HepG2 (cell line): ENCODE measurements around the gene CALHM5. TPM values are rescaled to one million over a fixed set of nuclear protein-coding genes. Genes with fewer than 3 reads are reported as not detected.

Experiments used
- ATAC-seq: fragments of 200-7000 bp; cut with Tn5 transposase; 3 replicates; pipeline ENCODE4 v1.9.1; 2020; ENCODE audit warnings: mild to moderate bottlenecking, moderate library complexity
- BruUV-seq: library from RNA; stranded (reverse); fragments of 400-500 nt; replicated peaks from 2 replicates; lab custom pipeline; 2021; lab: Mats Ljungman, UMichigan
- CTCF ChIA-PET: fragments of 300-600 bp; formaldehyde crosslinking; extraction: SDS; loops from one replicate; lab custom pipeline; 2021; ENCODE audit warnings: low total read pairs, inconsistent platforms, low intra/inter-chr PET ratio; lab: Yijun Ruan, JAX
- POLR2A ChIA-PET: fragments of 350-600 bp; sonication (Branson Sonifier 250); formaldehyde crosslinking; loops from one replicate; lab custom pipeline; 2020; ENCODE audit warnings: antibody characterized with exemption, inconsistent platforms; lab: Yijun Ruan, JAX
- DNase-seq: peaks from one replicate; pipeline ENCODE4 v3.0.0-alpha.2; 2015; ENCODE audit warnings: low spot score
- FAIRE-seq: peaks from 3 replicates; lab custom pipeline; 2011; peaks lifted over from hg19 to GRCh38; lab: Jason Lieb, UNC
- H2AFZ ChIP-seq: one replicate; pipeline ENCODE4 v1.6.1; 2011; ENCODE audit warnings: low read length, inconsistent platforms
- H3K27ac ChIP-seq: fragments of 300-600 bp; 3 replicates; pipeline ENCODE4 v1.8.0; 2011; ENCODE audit warnings: mixed run types, mild to moderate bottlenecking, mixed read lengths, low read length, inconsistent platforms; ENCODE audit not compliant: insufficient read depth; ENCODE audit errors: extremely low read length
- H3K27me3 ChIP-seq, 2 experiments: fragments of 200-600 bp in 1 of 2; 2 replicates in 1 of 2; 3 replicates in 1 of 2; pipeline versions ENCODE4 v1.6.0 to v1.8.0; 2011; ENCODE audit warnings: low read length in 2 of 2, mild to moderate bottlenecking in 2 of 2, moderate library complexity in 2 of 2, inconsistent platforms in 1 of 2; ENCODE audit not compliant: insufficient read depth in 2 of 2, control insufficient read depth in 1 of 2
- H3K36me3 ChIP-seq, 2 experiments: fragments of 200-600 bp in 1 of 2; replicated peaks in 1 of 2; 2 replicates in 1 of 2; 3 replicates in 1 of 2; pipeline versions ENCODE4 v1.5.1 to v1.8.0; 2011; ENCODE audit warnings: low read length in 2 of 2, inconsistent platforms in 1 of 2; ENCODE audit not compliant: insufficient read depth in 2 of 2, control insufficient read depth in 1 of 2
- H3K4me1 ChIP-seq: 2 replicates; pipeline ENCODE4 v1.5.1; 2012; ENCODE audit warnings: low read length, inconsistent platforms; ENCODE audit not compliant: insufficient read depth
- H3K4me2 ChIP-seq: 2 replicates; pipeline ENCODE4 v1.6.0; 2011; ENCODE audit warnings: low read depth, low read length, inconsistent platforms
- H3K4me3 ChIP-seq, 3 experiments: fragments of 200-600 bp in 1 of 3; sonication (generic), shearing (Covaris generic) in 1 of 3; replicated peaks in 1 of 3; 2 replicates each; pipeline ENCODE4 v1.5.1; 2011 to 2016; ENCODE audit warnings: low read length in 3 of 3, inconsistent platforms in 2 of 3, low read depth in 2 of 3, mild to moderate bottlenecking in 2 of 3, control low read depth in 1 of 3, mixed read lengths in 1 of 3; ENCODE audit not compliant: insufficient read depth in 1 of 3
- H3K79me2 ChIP-seq: one replicate; pipeline ENCODE4 v1.6.1; 2011; ENCODE audit warnings: low read length, inconsistent platforms; ENCODE audit not compliant: insufficient read depth
- H3K9ac ChIP-seq: 2 replicates; pipeline ENCODE4 v1.6.0; 2011; ENCODE audit warnings: mild to moderate bottlenecking, low read depth, low read length, inconsistent platforms; ENCODE audit not compliant: insufficient read depth
- H3K9me3 ChIP-seq: 2 replicates; pipeline ENCODE4 v1.5.1; 2012; ENCODE audit warnings: mild to moderate bottlenecking, low read length
- H4K20me1 ChIP-seq: 2 replicates; pipeline ENCODE4 v1.6.0; 2011; ENCODE audit warnings: inconsistent platforms, mild to moderate bottlenecking, low read length, moderate library complexity; ENCODE audit not compliant: insufficient read depth
- ATF7 ChIP-seq, 2 experiments: fragments of 450-650 bp in 1 of 2; sonication (generic) in 1 of 2; formaldehyde crosslinking in 1 of 2; IDR thresholded peaks; 2 replicates each; pipeline versions ENCODE4 v1.4.0 to v1.6.1; 2016 to 2020; ENCODE audit warnings: antibody characterized with exemption in 1 of 2, mild to moderate bottlenecking in 1 of 2, missing genetic modification reagents in 1 of 2
- DR1 ChIP-seq: sonication (generic); formaldehyde crosslinking; IDR thresholded peaks from 2 replicates; pipeline ENCODE4 v1.8.0; 2021; ENCODE audit warnings: mild to moderate bottlenecking, missing genetic modification reagents, inconsistent platforms
- GATA4 ChIP-seq: sonication (generic); IDR thresholded peaks from 2 replicates; pipeline ENCODE4 v1.6.1; 2016; ENCODE audit warnings: antibody characterized with exemption, low read depth, borderline replicate concordance
- GPN1 ChIP-seq: sonication (generic); formaldehyde crosslinking; IDR thresholded peaks from 2 replicates; pipeline ENCODE4 v1.5.1; 2020; ENCODE audit warnings: missing genetic modification reagents, borderline replicate concordance
- KDM3A ChIP-seq: IDR thresholded peaks from 2 replicates; pipeline ENCODE4 v1.6.1; 2018; ENCODE audit warnings: low read depth, missing compliant biosample characterization
- PAWR ChIP-seq: sonication (generic); formaldehyde crosslinking; IDR thresholded peaks from 2 replicates; pipeline ENCODE4 v1.4.0; 2020; ENCODE audit warnings: missing genetic modification reagents, mild to moderate bottlenecking, borderline replicate concordance
- SRY ChIP-seq: sonication (generic); formaldehyde crosslinking; IDR thresholded peaks from 2 replicates; pipeline ENCODE4 v1.8.0; 2022; ENCODE audit warnings: mild to moderate bottlenecking, missing genetic modification reagents
- TEAD3 ChIP-seq: optimal IDR thresholded peaks from 2 replicates; pipeline ENCODE3; 2016; ENCODE audit warnings: borderline replicate concordance
- WGBS: methylation state at CpG from one replicate; pipeline ENCODE4 v1.1.6; 2017; ENCODE audit warnings: low lambda C conversion rate; 5-methylcytosine and 5-hydroxymethylcytosine counted together
- in situ Hi-C: cut with HindIII; loops from 2 replicates; pipeline ENCODE4 v1.10.0; 2017; ENCODE audit warnings: low pct_unique_long_range_greater_than_20kb; ENCODE audit not compliant: extremely low pct_ligation_motif_present
- intact Hi-C: fragments of 100-400 bp; cut with micrococcal nuclease; formaldehyde crosslinking; loops from one replicate; pipeline ENCODE4 v1.10.0; 2022; ENCODE audit not compliant: unreplicated experiment
- polyA plus RNA-seq, 8 experiments: library from polyadenylated mRNA; depleted of rRNA in 3 of 8; stranded (reverse) in 7 of 8; unstranded in 1 of 8; fragments of >200 nt; fragmentation: Illumina TruSeq in 4 of 8; extraction: Trizol in 4 of 8; gene quantifications; 2 replicates each; pipeline versions ENCODE4 v1.2.1 to v1.2.3, GENCODE V29; 2011 to 2016; ENCODE audit warnings: low read depth in 4 of 8, missing spikeins in 1 of 8, mixed read lengths in 1 of 8; ENCODE audit not compliant: insufficient read depth in 1 of 8
- total RNA-seq, 5 experiments: library from RNA; depleted of rRNA; stranded (reverse); fragments of >200 nt; fragmentation: Illumina TruSeq; extraction: Trizol; gene quantifications; 2 replicates each; pipeline ENCODE4 v1.2.3, GENCODE V29; 2016; ENCODE audit warnings: low read depth in 1 of 5
- TF ChIP-seq, protein P1 (sequence below): sonication (generic); formaldehyde crosslinking; IDR thresholded peaks from 2 replicates; pipeline ENCODE4 v1.5.0; 2020; ENCODE audit warnings: missing genetic modification reagents
- TF ChIP-seq, protein P2 (sequence below): sonication (generic); formaldehyde crosslinking; IDR thresholded peaks from 2 replicates; pipeline ENCODE4 v1.8.0; 2023; ENCODE audit warnings: mild to moderate bottlenecking, missing genetic modification reagents
- TF ChIP-seq, protein P3 (sequence below): sonication (generic); formaldehyde crosslinking; IDR thresholded peaks from 2 replicates; pipeline ENCODE4 v1.5.1; 2020; ENCODE audit warnings: mild to moderate bottlenecking, missing genetic modification reagents, borderline replicate concordance
- TF ChIP-seq, protein P4 (sequence below): sonication (generic); formaldehyde crosslinking; IDR thresholded peaks from 2 replicates; pipeline ENCODE4 v1.4.0; 2020; ENCODE audit warnings: missing genetic modification reagents

Gene CALHM5
- total and polyA plus RNA-seq, 2 of the 13 experiments (the other 11 are each of a cell fraction or from before 2014, with no cell fraction given): not detected

DNA sequence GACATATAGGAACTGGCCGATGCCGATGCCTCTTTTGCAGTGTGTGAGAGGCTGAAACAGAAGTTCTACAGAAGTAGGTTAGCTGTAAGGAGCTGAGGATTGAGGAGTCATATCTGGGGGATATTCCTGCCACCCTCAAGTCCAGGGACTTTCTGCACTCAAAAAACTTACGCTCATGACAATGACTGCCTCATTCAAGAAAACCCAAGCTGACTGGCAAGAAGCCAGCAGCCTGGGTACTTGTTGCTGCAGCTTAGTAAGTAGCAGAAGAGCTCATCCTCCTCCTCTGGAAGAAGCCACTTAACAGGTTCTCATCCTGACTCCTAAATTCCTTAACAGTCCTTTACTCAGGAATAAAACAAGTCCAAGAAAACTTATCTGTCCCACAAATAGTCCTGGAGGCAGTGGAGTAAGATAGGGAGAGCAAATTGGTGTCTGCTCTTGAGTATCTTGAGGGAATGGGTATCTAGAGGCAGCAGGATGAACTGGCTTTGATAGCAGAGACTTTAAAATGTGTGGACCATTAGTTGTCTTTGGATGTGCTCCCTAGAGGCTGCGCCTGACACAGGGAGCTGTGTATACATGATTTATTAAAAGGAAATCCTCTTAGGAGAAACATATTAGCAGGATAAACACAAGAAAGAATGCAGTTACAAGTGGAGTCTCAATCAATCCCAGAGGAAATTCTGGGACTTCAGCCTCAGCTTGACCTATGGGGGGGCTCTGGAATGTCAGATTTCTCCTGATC, 7.4 kb downstream of the CALHM5 start:
- intact Hi-C loops (no loop called here), in situ Hi-C loops (no loop called here)
- DNase-seq (no peak), ATAC-seq (no peak), FAIRE-seq (no peak)
- POLR2A ChIA-PET: no interaction called here
- H2AFZ ChIP-seq: no peak overlapping the region
- H3K4me1 ChIP-seq: no peaks in the 10 kb centered on the region
- WGBS: 52% methylated on average over 4 of the region's 4 CpGs
- H3K9ac ChIP-seq: no peak overlapping the region
- no peak overlapping the region for H3K27ac ChIP-seq
- H3K9me3 ChIP-seq: no peaks in the 10 kb centered on the region
- H4K20me1 ChIP-seq: no peaks in the 10 kb centered on the region
- H3K4me2 ChIP-seq: no peak overlapping the region
- no peaks in the 10 kb centered on the region for H3K27me3 ChIP-seq
- no TSS peak for BruUV-seq
- CTCF ChIA-PET: no interaction called here
- H3K79me2 ChIP-seq: no peaks in the 10 kb centered on the region
- H3K4me3 ChIP-seq: no peak overlapping the region
- H3K36me3 ChIP-seq: no peaks in the 10 kb centered on the region
- TF ChIP-seq, protein P1, sequence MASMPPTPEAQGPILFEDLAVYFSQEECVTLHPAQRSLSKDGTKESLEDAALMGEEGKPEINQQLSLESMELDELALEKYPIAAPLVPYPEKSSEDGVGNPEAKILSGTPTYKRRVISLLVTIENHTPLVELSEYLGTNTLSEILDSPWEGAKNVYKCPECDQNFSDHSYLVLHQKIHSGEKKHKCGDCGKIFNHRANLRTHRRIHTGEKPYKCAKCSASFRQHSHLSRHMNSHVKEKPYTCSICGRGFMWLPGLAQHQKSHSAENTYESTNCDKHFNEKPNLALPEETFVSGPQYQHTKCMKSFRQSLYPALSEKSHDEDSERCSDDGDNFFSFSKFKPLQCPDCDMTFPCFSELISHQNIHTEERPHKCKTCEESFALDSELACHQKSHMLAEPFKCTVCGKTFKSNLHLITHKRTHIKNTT: no peak
- TF ChIP-seq TEAD3 (CRISPR knock-in tag) (no peak), KDM3A (CRISPR knock-in tag) (no peak), DR1 (CRISPR knock-in tag) (no peak), GATA4 (no peak), PAWR (CRISPR knock-in tag) (no peak), SRY (CRISPR knock-in tag) (no peak), ATF7 (IDR thresholded peaks at IDR 0.05) (no peak), ATF7 (CRISPR knock-in tag; IDR thresholded peaks at IDR 0.05) (no peak), GPN1 (CRISPR knock-in tag) (no peak)
- TF ChIP-seq, protein P2, sequence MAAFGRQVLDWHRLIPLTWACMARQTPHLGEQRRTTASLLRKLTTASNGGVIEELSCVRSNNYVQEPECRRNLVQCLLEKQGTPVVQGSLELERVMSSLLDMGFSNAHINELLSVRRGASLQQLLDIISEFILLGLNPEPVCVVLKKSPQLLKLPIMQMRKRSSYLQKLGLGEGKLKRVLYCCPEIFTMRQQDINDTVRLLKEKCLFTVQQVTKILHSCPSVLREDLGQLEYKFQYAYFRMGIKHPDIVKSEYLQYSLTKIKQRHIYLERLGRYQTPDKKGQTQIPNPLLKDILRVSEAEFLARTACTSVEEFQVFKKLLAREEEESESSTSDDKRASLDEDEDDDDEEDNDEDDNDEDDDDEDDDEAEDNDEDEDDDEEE: no peak
- TF ChIP-seq, protein P3, sequence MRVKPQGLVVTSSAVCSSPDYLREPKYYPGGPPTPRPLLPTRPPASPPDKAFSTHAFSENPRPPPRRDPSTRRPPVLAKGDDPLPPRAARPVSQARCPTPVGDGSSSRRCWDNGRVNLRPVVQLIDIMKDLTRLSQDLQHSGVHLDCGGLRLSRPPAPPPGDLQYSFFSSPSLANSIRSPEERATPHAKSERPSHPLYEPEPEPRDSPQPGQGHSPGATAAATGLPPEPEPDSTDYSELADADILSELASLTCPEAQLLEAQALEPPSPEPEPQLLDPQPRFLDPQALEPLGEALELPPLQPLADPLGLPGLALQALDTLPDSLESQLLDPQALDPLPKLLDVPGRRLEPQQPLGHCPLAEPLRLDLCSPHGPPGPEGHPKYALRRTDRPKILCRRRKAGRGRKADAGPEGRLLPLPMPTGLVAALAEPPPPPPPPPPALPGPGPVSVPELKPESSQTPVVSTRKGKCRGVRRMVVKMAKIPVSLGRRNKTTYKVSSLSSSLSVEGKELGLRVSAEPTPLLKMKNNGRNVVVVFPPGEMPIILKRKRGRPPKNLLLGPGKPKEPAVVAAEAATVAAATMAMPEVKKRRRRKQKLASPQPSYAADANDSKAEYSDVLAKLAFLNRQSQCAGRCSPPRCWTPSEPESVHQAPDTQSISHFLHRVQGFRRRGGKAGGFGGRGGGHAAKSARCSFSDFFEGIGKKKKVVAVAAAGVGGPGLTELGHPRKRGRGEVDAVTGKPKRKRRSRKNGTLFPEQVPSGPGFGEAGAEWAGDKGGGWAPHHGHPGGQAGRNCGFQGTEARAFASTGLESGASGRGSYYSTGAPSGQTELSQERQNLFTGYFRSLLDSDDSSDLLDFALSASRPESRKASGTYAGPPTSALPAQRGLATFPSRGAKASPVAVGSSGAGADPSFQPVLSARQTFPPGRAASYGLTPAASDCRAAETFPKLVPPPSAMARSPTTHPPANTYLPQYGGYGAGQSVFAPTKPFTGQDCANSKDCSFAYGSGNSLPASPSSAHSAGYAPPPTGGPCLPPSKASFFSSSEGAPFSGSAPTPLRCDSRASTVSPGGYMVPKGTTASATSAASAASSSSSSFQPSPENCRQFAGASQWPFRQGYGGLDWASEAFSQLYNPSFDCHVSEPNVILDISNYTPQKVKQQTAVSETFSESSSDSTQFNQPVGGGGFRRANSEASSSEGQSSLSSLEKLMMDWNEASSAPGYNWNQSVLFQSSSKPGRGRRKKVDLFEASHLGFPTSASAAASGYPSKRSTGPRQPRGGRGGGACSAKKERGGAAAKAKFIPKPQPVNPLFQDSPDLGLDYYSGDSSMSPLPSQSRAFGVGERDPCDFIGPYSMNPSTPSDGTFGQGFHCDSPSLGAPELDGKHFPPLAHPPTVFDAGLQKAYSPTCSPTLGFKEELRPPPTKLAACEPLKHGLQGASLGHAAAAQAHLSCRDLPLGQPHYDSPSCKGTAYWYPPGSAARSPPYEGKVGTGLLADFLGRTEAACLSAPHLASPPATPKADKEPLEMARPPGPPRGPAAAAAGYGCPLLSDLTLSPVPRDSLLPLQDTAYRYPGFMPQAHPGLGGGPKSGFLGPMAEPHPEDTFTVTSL (CRISPR knock-in tag): no peak
- TF ChIP-seq, protein P4, sequence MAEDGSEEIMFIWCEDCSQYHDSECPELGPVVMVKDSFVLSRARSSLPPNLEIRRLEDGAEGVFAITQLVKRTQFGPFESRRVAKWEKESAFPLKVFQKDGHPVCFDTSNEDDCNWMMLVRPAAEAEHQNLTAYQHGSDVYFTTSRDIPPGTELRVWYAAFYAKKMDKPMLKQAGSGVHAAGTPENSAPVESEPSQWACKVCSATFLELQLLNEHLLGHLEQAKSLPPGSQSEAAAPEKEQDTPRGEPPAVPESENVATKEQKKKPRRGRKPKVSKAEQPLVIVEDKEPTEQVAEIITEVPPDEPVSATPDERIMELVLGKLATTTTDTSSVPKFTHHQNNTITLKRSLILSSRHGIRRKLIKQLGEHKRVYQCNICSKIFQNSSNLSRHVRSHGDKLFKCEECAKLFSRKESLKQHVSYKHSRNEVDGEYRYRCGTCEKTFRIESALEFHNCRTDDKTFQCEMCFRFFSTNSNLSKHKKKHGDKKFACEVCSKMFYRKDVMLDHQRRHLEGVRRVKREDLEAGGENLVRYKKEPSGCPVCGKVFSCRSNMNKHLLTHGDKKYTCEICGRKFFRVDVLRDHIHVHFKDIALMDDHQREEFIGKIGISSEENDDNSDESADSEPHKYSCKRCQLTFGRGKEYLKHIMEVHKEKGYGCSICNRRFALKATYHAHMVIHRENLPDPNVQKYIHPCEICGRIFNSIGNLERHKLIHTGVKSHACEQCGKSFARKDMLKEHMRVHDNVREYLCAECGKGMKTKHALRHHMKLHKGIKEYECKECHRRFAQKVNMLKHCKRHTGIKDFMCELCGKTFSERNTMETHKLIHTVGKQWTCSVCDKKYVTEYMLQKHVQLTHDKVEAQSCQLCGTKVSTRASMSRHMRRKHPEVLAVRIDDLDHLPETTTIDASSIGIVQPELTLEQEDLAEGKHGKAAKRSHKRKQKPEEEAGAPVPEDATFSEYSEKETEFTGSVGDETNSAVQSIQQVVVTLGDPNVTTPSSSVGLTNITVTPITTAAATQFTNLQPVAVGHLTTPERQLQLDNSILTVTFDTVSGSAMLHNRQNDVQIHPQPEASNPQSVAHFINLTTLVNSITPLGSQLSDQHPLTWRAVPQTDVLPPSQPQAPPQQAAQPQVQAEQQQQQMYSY: no peak
